Upper lobe of left lung (tissue), 6 donors: ENCODE results near the gene RARB. TPM values are rescaled to one million over a fixed set of nuclear protein-coding genes. Genes with fewer than 3 reads are reported as not detected.

Experiments used
- ATAC-seq, 2 donors: fragments of 200-7000 bp; cut with Tn5 transposase; one replicate each; pipeline ENCODE4 v1.9.1; 2022; ENCODE audit warnings: mild to moderate bottlenecking in 2 of 2, moderate library complexity in 2 of 2; ENCODE audit not compliant: low FRiP score in 2 of 2
- DNase-seq, 2 donors: peaks; one replicate each; pipeline ENCODE4 v3.0.0-alpha.2; 2019 to 2020
- H3K27ac ChIP-seq, 4 donors: fragments of 200-600 bp; sonication (generic); one replicate each; pipeline ENCODE4 v1.5.1; 2016 to 2019
- H3K27me3 ChIP-seq, 4 donors: fragments of 200-600 bp; sonication (generic); one replicate each; pipeline ENCODE4 v1.5.1; 2017 to 2019
- H3K36me3 ChIP-seq, 4 donors: fragments of 200-600 bp; sonication (generic); one replicate each; pipeline ENCODE4 v1.5.1; 2016 to 2019
- H3K4me1 ChIP-seq, 4 donors: fragments of 200-600 bp; sonication (generic); one replicate each; pipeline ENCODE4 v1.5.1; 2018 to 2019
- H3K4me3 ChIP-seq, 4 donors: fragments of 200-600 bp; sonication (generic); one replicate each; pipeline ENCODE4 v1.5.1; 2017 to 2019; ENCODE audit warnings: mild to moderate bottlenecking in 2 of 4, moderate library complexity in 1 of 4
- H3K9me3 ChIP-seq, 4 donors: fragments of 200-600 bp; sonication (generic); one replicate each; pipeline ENCODE4 v1.5.1; 2018 to 2019
- CTCF ChIP-seq, 6 experiments: fragments of 450-650 bp in 4 of 6; fragments of 200-600 bp in 2 of 6; sonication (generic) in 2 of 6; IDR thresholded peaks; one replicate each; pipeline ENCODE4 v1.5.1; 2016 to 2019; ENCODE audit warnings: antibody characterized with exemption in 6 of 6
- EP300 ChIP-seq, 4 donors: sonication (generic); formaldehyde crosslinking; IDR thresholded peaks; one replicate each; pipeline ENCODE4 v1.5.1; 2017; ENCODE audit warnings: antibody characterized with exemption in 4 of 4, control low read depth in 2 of 4
- POLR2A ChIP-seq, 4 donors: fragments of 450-650 bp; IDR thresholded peaks; one replicate each; pipeline ENCODE4 v1.5.1; 2016 to 2017; ENCODE audit warnings: antibody characterized with exemption in 4 of 4, mild to moderate bottlenecking in 2 of 4
- POLR2AphosphoS5 ChIP-seq, 2 donors: sonication (generic); formaldehyde crosslinking; IDR thresholded peaks; one replicate each; pipeline ENCODE4 v1.5.1; 2017; ENCODE audit warnings: antibody characterized with exemption in 2 of 2
- WGBS, 2 donors: methylation state at CpG; one replicate each; pipeline ENCODE4 v1.1.5; 2017 to 2018; 5-methylcytosine and 5-hydroxymethylcytosine counted together
- total RNA-seq, 6 donors: library from RNA; depleted of rRNA in 4 of 6; stranded (reverse); fragments of >200 nt in 4 of 6; gene quantifications; one replicate each; pipeline versions ENCODE4 v1.1.0 to v1.2.1, GENCODE V29; 2016 to 2021
- donor health status: DM: no; HTN: no; CAD: no; lungs with moderate emphysema.
- donor health status: DM: no; HTN: yes; CAD: no; lungs with severe emphysema.

The RARB gene
- total RNA-seq, 6 donors from 2014 or later = 3.9 to 15.4 (median 6.4) TPM

- ATAC-seq (no peak), DNase-seq (no peak)
- Histone ChIP-seq H3K4me3 (peak overlapping the region; percentile 49 to 57 (median 55)), H3K4me1 (peaks cover 0 to 27% (median 12%) of the 10 kb centered on the region in 4 donors), H3K27ac (peak overlapping the region; percentile 73 to 89 (median 84)), H3K27me3 (no peaks in the 10 kb centered on the region), H3K36me3 (no peaks in the 10 kb centered on the region), H3K9me3 (no peaks in the 10 kb centered on the region)
- WGBS, 2 donors = 29 to 35% methylated on average over 12 of the region's 12 CpGs
- TF ChIP-seq POLR2AphosphoS5 (IDR thresholded peaks at IDR 0.05) (no peak), EP300 (IDR thresholded peaks at IDR 0.05) (no peak), POLR2A (IDR thresholded peaks at IDR 0.05) (no peak), CTCF (IDR thresholded peaks at IDR 0.05) (no peak)
These were observed 1.6 kb downstream of the RARB start for GRCh38 chr3:25429361-25430286.

- 16 to 35% methylated on average over 5 of the region's 5 CpGs for WGBS, 2 donors
- Histone ChIP-seq H3K4me1 (peaks cover 0 to 27% (median 13%) of the 10 kb centered on the region in 4 donors), H3K4me3 (peak overlapping the region in 3 of 4 donors; percentile 49 to 57 (median 55)), H3K27ac (peak overlapping the region; percentile 73 to 89 (median 84)), H3K27me3 (no peaks in the 10 kb centered on the region), H3K36me3 (no peaks in the 10 kb centered on the region), H3K9me3 (no peaks in the 10 kb centered on the region)
- DNase-seq = no peak
- TF ChIP-seq POLR2A (IDR thresholded peaks at IDR 0.05) (no peak), EP300 (IDR thresholded peaks at IDR 0.05) (no peak), POLR2AphosphoS5 (IDR thresholded peaks at IDR 0.05) (no peak), CTCF (IDR thresholded peaks at IDR 0.05) (no peak)
- no peak for ATAC-seq
These were observed 2.3 kb downstream of the RARB start for GRCh38 chr3:25430287-25430934.

- no peak for TF ChIP-seq POLR2AphosphoS5 (IDR thresholded peaks at IDR 0.05)
- TF ChIP-seq EP300 (IDR thresholded peaks at IDR 0.05) = no peak
- no peak for TF ChIP-seq POLR2A (IDR thresholded peaks at IDR 0.05)
- no peak for TF ChIP-seq CTCF (IDR thresholded peaks at IDR 0.05)
- H3K36me3 ChIP-seq = no peaks in the 10 kb centered on the region
- DNase-seq (no peak), ATAC-seq (no peak)
- H3K27me3 ChIP-seq = no peaks in the 10 kb centered on the region
- peak overlapping the region in 3 of 4 donors; percentile 49 to 57 (median 55) for H3K4me3 ChIP-seq
- peak overlapping the region; percentile 57 to 89 (median 84) for H3K27ac ChIP-seq
- H3K9me3 ChIP-seq = no peaks in the 10 kb centered on the region
- 25 to 46% methylated on average over 6 of the region's 6 CpGs for WGBS, 2 donors
- peaks cover 0 to 23% (median 13%) of the 10 kb centered on the region in 4 donors for H3K4me1 ChIP-seq
These were observed 3.1 kb downstream of the RARB start for GRCh38 chr3:25430935-25431770.

- H3K9me3 ChIP-seq = no peaks in the 10 kb centered on the region
- no peaks in the 10 kb centered on the region for H3K27me3 ChIP-seq
- no peak for ATAC-seq
- TF ChIP-seq CTCF (IDR thresholded peaks at IDR 0.05) (no peak), EP300 (IDR thresholded peaks at IDR 0.05) (no peak), POLR2A (IDR thresholded peaks at IDR 0.05) (no peak), POLR2AphosphoS5 (IDR thresholded peaks at IDR 0.05) (no peak)
- peak overlapping the region in 2 of 4 donors; percentile 55 to 57 for H3K4me3 ChIP-seq
- peaks cover 0 to 17% (median 8%) of the 10 kb centered on the region in 4 donors for H3K4me1 ChIP-seq
- DNase-seq = no peak
- no peaks in the 10 kb centered on the region for H3K36me3 ChIP-seq
- 59 to 70% methylated on average over 4 of the region's 4 CpGs for WGBS, 2 donors
- peak overlapping the region in 3 of 4 donors; percentile 57 to 89 (median 85) for H3K27ac ChIP-seq
These were observed 4.2 kb downstream of the RARB start for GRCh38 chr3:25432176-25432720.
